ENCODE results near the gene PERM1. TPM values are rescaled to one million over a fixed set of nuclear protein-coding genes. Genes with fewer than 3 reads are reported as not detected.
"Not testable (repeated sequence)": the region's sequence is repeated elsewhere in the genome, so short reads cannot be mapped to it uniquely, and the experiment has no call there.

Gene PERM1
- total and polyA plus RNA-seq, 4 donors: 0.42 to 1.5 (median 0.49) TPM

GRCh38 chr1:950881-951280 is 31.0 kb downstream of the PERM1 start:
- no peak for ATAC-seq (ENCODE audit: low FRiP score)
- intact Hi-C loops (cut with DNase I): loop anchor here in 1 of 2 donors (10.0 kb wide), 1 partner anchor 46 kb away; no protein-coding TSS in a partner anchor
- WGBS, 2 donors: 93 to 95% methylated on average over 23 of the region's 23 CpGs

GRCh38 chr1:950268-950667 is 31.6 kb downstream of the PERM1 start:
- 90 to 91% methylated on average over 9 of the region's 9 CpGs for WGBS, 2 donors

More at GRCh38 chr1:950881-951280, 31.0 kb downstream of the PERM1 start:
- Histone ChIP-seq H3K27ac (ENCODE audit: low read depth in 1 of 2, low read length in 2 of 2) (no peak overlapping the region), H3K4me1 (ENCODE audit: control insufficient read depth in 1 of 2, insufficient read depth in 2 of 2, low read length in 2 of 2) (no peaks in the 10 kb centered on the region), H3K36me3 (ENCODE audit: control insufficient read depth in 1 of 2, insufficient read depth in 2 of 2, low read length in 1 of 2) (peaks cover 0 to 2% of the 10 kb centered on the region in 2 donors), H3K4me3 (ENCODE audit: low read length in 2 of 2) (no peak overlapping the region), H3K27me3 (ENCODE audit: control insufficient read depth in 1 of 2, insufficient read depth in 2 of 2, low read length in 1 of 2) (no peaks in the 10 kb centered on the region), H3K9me3 (ENCODE audit: control insufficient read depth, low read length) (no peaks in the 10 kb centered on the region)
- DNase-seq: no peak

GRCh38 chr1:947958-948357 is 33.9 kb downstream of the PERM1 start:
- Histone ChIP-seq H3K9me3 (ENCODE audit: control insufficient read depth, low read length) (no peaks in the 10 kb centered on the region), H3K27ac (ENCODE audit: low read depth in 1 of 2, low read length in 2 of 2) (no peak overlapping the region), H3K36me3 (ENCODE audit: control insufficient read depth in 1 of 2, insufficient read depth in 2 of 2, low read length in 1 of 2) (peaks cover 0 to 2% of the 10 kb centered on the region in 2 donors), H3K4me3 (ENCODE audit: low read length in 2 of 2) (no peak overlapping the region), H3K27me3 (ENCODE audit: control insufficient read depth in 1 of 2, insufficient read depth in 2 of 2, low read length in 1 of 2) (no peaks in the 10 kb centered on the region), H3K4me1 (ENCODE audit: control insufficient read depth in 1 of 2, insufficient read depth in 2 of 2, low read length in 2 of 2) (no peaks in the 10 kb centered on the region)
- intact Hi-C loops (cut with DNase I): no loop called here
- no peak for DNase-seq
- ATAC-seq (ENCODE audit: low FRiP score): no peak
- 86 to 93% methylated on average over 14 to 15 of the region's 15 CpGs for WGBS, 2 donors

More at GRCh38 chr1:950268-950667, 31.6 kb downstream of the PERM1 start:
- H3K36me3 ChIP-seq (ENCODE audit: control insufficient read depth in 1 of 2, insufficient read depth in 2 of 2, low read length in 1 of 2): peaks cover 0 to 2% of the 10 kb centered on the region in 2 donors
- intact Hi-C loops (cut with DNase I): loop anchor here in 1 of 2 donors (10.0 kb wide), 1 partner anchor 45 kb away; no protein-coding TSS in a partner anchor
- no peak overlapping the region for H3K27ac ChIP-seq (ENCODE audit: low read depth in 1 of 2, low read length in 2 of 2)
- H3K4me1 ChIP-seq (ENCODE audit: control insufficient read depth in 1 of 2, insufficient read depth in 2 of 2, low read length in 2 of 2): no peaks in the 10 kb centered on the region
- H3K4me3 ChIP-seq (ENCODE audit: low read length in 2 of 2): no peak overlapping the region
- no peak for DNase-seq
- H3K9me3 ChIP-seq (ENCODE audit: control insufficient read depth, low read length): no peaks in the 10 kb centered on the region
- H3K27me3 ChIP-seq (ENCODE audit: control insufficient read depth in 1 of 2, insufficient read depth in 2 of 2, low read length in 1 of 2): no peaks in the 10 kb centered on the region
- ATAC-seq (ENCODE audit: low FRiP score): no peak

GRCh38 chr1:946811-947210 is 35.1 kb downstream of the PERM1 start:
- 93 to 96% methylated on average over 13 of the region's 13 CpGs for WGBS, 2 donors
- H3K27me3 ChIP-seq (ENCODE audit: control insufficient read depth in 1 of 2, insufficient read depth in 2 of 2, low read length in 1 of 2); H3K36me3 ChIP-seq (ENCODE audit: control insufficient read depth in 1 of 2, insufficient read depth in 2 of 2, low read length in 1 of 2); intact Hi-C loops (cut with DNase I); ATAC-seq (ENCODE audit: low FRiP score); H3K4me1 ChIP-seq (ENCODE audit: control insufficient read depth in 1 of 2, insufficient read depth in 2 of 2, low read length in 2 of 2); H3K9me3 ChIP-seq (ENCODE audit: control insufficient read depth, low read length); H3K4me3 ChIP-seq (ENCODE audit: low read length in 2 of 2); DNase-seq; H3K27ac ChIP-seq (ENCODE audit: low read depth in 1 of 2, low read length in 2 of 2): not testable (repeated sequence)

GRCh38 chr1:945688-946556 is 36.0 kb downstream of the PERM1 start:
- Histone ChIP-seq H3K4me1 (ENCODE audit: control insufficient read depth in 1 of 2, insufficient read depth in 2 of 2, low read length in 2 of 2) (no peaks in the 10 kb centered on the region), H3K27me3 (ENCODE audit: control insufficient read depth in 1 of 2, insufficient read depth in 2 of 2, low read length in 1 of 2) (no peaks in the 10 kb centered on the region), H3K9me3 (ENCODE audit: control insufficient read depth, low read length) (no peaks in the 10 kb centered on the region), H3K36me3 (ENCODE audit: control insufficient read depth in 1 of 2, insufficient read depth in 2 of 2, low read length in 1 of 2) (peaks cover 0 to 2% of the 10 kb centered on the region in 2 donors), H3K27ac (ENCODE audit: low read depth in 1 of 2, low read length in 2 of 2) (no peak overlapping the region), H3K4me3 (ENCODE audit: low read length in 2 of 2) (no peak overlapping the region)
- intact Hi-C loops (cut with DNase I): no loop called here
- WGBS, 2 donors: 85 to 86% methylated on average over 29 of the region's 29 CpGs
- ATAC-seq (ENCODE audit: low FRiP score) (no peak), DNase-seq (no peak)

- H3K9me3 ChIP-seq (ENCODE audit: control insufficient read depth, low read length): no peaks in the 10 kb centered on the region
- no peak overlapping the region for H3K27ac ChIP-seq (ENCODE audit: low read depth in 1 of 2, low read length in 2 of 2)
- no peaks in the 10 kb centered on the region for H3K27me3 ChIP-seq (ENCODE audit: control insufficient read depth in 1 of 2, insufficient read depth in 2 of 2, low read length in 1 of 2)
- no peaks in the 10 kb centered on the region for H3K36me3 ChIP-seq (ENCODE audit: control insufficient read depth in 1 of 2, insufficient read depth in 2 of 2, low read length in 1 of 2)
- H3K4me3 ChIP-seq (ENCODE audit: low read length in 2 of 2): no peak overlapping the region
- DNase-seq (no peak), ATAC-seq (ENCODE audit: low FRiP score) (no peak)
- H3K4me1 ChIP-seq (ENCODE audit: control insufficient read depth in 1 of 2, insufficient read depth in 2 of 2, low read length in 2 of 2): no peaks in the 10 kb centered on the region
- WGBS, 2 donors: 61 to 62% methylated on average over 28 of the region's 28 CpGs
- intact Hi-C loops (cut with DNase I): loop anchor here in 1 of 2 donors (5.0 kb wide), 1 partner anchor 37 kb away; no protein-coding TSS in a partner anchor
Observed at GRCh38 chr1:944341-945325, 37.3 kb downstream of the PERM1 start.

GRCh38 chr1:943545-944340 is 38.1 kb downstream of the PERM1 start:
- no peak overlapping the region for H3K27ac ChIP-seq (ENCODE audit: low read depth in 1 of 2, low read length in 2 of 2)
- ATAC-seq (ENCODE audit: low FRiP score): no peak
- WGBS, 2 donors: 88% methylated on average over 26 to 27 of the region's 27 CpGs
- intact Hi-C loops (cut with DNase I): loop anchor here in 1 of 2 donors (5.0 kb wide), 1 partner anchor 36 kb away; no protein-coding TSS in a partner anchor
- no peaks in the 10 kb centered on the region for H3K27me3 ChIP-seq (ENCODE audit: control insufficient read depth in 1 of 2, insufficient read depth in 2 of 2, low read length in 1 of 2)
- no peak for DNase-seq
- no peaks in the 10 kb centered on the region for H3K4me1 ChIP-seq (ENCODE audit: control insufficient read depth in 1 of 2, insufficient read depth in 2 of 2, low read length in 2 of 2)
- no peaks in the 10 kb centered on the region for H3K9me3 ChIP-seq (ENCODE audit: control insufficient read depth, low read length)
- H3K36me3 ChIP-seq (ENCODE audit: control insufficient read depth in 1 of 2, insufficient read depth in 2 of 2, low read length in 1 of 2): no peaks in the 10 kb centered on the region
- no peak overlapping the region for H3K4me3 ChIP-seq (ENCODE audit: low read length in 2 of 2)
